Activated CD8-positive, alpha-beta memory T cell treated with anti-CD3 and anti-CD28 coated beads, Interleukin-2, amount 50 U/mL, for 4 hours (primary cell): ENCODE results near the gene CCDC28B.
A peak's percentile ranks its signal among the peaks of the same experiment; 100 is the strongest.
"Not testable (repeated sequence)": the region's sequence is repeated elsewhere in the genome, so short reads cannot be mapped to it uniquely, and the experiment has no call there.

Experiments used
- DNase-seq: peaks from one replicate; pipeline ENCODE4 v3.0.0-alpha.2; 2020

CCDC28B gene

DNA sequence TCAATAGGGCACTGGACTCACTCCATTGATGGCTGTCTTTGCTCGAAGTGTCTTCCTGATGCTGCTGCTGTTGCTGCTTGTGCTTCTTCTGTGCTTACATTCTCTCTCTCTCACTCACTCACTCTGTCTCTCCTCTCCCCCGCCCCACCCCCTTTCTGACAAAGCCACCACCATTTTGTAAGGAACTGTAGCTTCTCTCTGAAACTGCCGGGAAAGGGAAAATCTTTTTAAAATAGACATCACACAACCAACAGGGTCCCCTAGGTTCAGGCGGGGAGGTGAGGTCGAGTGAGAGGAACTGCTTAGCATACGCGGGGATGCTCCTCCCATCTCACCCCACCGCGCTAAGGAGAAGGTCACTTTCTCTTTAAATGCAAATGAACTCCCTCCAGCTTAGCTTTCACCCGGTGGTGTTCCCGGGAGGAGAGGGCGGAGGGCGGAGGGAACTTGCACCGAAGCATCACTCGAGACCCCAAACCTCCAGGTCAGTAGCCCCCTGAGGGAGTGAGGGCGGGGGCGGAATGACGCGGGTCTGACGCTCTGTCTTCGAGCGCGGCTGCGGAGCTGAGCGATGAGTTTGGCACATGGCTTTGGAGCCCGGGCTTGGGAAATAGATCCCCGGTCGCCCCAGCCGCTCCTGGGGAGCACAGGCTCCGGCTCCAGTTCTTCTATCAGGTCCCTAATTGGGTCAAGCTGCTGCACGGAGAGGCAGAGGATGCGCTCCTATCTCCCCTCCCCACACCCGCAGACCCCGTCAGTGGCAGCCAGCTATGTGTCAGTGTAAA lies at the start of gene CCDC28B:
TSS of gene CCDC28B (plus strand) at position 370 of the 785 bp plus-strand sequence. CDS start 1,341 bp downstream, outside the sequence.
- peak; percentile 64 for DNase-seq

DNA sequence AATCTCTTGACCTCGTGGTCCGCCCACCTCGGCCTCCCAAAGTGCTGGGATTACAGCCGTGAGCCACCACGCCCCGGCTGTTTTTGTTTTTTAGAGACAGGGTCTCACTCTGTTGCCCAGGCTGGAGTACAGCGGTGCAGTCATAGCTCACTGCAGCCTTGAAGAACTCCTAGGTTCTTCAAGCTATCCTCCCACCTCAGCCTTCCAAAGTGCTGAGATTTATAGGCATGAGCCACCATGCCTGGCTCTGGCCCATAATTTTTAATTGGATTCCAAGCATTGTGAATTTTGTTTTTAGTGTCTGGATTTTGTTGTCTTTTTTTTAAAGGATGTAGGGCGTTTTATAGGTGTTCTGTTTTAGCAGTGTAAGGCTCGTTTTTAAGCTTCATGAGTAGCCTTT lies 49.5 kb upstream of the CCDC28B start:
- no peak for DNase-seq

DNA sequence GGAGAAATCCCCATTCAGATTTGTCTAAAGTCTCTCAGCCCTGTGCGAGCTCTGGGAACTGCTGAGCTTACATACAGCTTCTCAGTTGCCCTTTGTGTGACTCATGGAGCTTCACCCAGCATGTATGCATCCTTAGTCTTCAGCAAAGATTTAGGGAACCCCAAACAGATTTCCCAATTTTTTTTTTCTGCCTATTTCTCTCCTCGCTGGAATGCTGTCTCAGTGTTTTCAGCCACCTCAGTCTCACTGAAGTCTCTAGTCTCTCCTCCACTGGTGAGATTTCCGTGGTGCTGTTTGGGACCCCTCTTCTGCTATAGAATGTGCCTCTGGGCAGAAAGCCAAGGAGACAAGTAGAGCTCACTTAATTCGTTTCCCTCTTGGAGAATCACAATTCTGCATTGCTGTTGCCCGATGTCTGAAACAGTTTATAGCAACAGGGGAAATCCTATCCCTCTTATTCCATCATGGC lies 49.0 kb upstream of the CCDC28B start:
- DNase-seq: no peak

DNA sequence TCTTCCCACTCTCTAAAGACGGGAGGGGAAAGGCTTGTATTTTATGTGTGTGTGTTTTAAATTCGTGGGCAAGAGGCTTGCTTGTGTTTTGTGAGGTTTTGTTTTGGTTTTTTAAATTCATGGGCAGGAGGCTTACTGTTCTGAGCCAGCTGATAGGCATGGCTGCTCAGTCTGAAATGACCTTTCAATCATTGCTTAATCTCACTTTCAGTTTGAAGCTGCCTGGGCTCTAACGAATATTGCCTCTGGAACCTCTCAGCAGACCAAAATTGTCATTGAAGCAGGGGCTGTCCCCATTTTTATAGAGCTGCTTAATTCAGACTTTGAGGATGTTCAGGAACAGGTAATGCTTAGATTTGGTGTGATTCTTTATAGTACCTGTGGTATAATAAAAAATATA lies 41.2 kb upstream of the CCDC28B start:
- no peak for DNase-seq

DNA sequence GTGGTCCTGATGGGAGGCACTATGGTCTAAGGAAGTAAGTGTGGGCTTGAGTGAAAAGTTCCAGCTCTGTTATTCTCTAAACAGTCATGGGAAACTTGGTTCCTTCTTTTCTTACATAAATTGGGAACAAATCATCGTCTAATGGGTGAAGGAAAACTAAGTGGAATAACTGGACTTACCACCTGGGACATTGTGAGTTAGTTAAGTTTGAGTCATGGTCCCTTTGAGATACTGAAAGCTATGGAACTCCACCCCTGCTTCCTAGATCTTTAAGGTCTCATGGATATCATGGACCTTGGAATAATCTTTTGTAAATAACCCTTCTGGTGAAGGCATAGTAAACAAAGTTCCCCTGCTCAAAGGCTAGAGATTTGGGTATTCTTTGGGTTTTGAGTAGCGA lies 37.0 kb upstream of the CCDC28B start:
- DNase-seq: no peak

DNA sequence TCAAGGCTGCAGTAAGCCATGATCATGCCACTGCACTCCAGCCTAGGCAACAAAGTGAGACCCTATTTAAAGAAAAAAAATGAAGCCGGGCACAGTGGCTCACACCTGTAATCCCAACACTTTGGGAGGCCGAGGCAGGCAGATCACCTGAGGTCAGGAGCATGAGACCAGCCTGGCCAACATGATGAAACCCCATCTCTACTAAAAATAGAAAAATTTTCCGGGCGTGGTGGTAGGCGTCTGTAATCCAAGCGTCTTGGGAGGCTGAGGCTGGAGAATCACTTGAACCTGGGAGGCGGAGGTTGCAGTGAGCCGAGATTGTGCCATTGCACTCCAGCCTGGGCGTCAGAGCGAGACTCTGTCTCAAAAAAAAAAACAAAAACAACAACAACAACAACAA lies 34.8 kb upstream of the CCDC28B start:
- DNase-seq: not testable (repeated sequence)

DNA sequence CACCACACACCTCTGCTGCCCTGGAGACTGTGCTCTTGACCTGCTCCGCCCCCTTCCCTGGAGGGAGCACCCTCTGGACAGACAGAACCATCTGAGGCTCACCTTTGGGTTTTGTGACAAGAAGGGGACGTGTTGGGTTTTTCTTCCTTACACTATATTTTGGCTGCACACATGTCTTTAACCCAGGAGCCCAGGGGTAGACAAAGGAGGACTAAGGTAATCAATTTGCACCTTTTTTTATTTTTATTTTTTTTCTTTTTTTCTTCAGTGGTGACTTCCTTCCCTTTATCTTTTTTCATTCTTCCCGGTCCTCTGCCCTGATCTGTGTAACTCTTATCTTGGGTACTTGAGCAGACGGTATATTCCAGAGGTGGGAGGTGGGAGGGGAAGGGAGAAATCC lies 29.4 kb upstream of the CCDC28B start:
- DNase-seq: no peak

DNA sequence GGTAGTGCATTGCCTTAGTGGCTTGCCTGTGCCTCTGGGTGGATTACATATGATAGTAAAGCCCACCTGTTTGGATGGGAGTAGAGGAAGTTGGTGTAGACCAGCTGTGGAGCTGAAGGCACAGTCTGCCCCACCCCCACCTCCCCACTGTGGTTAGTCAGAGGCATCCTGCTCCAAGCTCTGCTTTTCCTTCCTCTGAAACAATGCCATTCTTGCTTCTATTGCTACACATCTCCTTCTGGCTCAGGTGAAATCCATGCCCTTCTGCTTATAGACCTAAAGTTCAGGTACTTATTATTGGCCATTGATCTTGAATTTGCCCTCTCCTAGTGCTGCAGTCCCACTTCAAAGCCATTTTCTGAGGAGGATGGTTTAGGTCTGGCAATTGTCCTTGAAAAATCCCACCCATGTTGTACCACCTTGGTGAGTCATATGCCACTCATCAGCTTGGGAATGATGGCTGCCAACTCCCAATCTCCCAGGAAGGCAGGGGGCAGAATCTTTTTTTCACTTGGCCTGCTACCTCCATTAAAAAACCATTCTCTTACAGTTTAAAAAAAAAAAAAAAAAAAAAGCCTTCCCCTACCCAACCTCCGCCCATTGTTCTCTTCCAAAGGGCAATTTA lies 27.7 kb upstream of the CCDC28B start:
- no peak for DNase-seq

DNA sequence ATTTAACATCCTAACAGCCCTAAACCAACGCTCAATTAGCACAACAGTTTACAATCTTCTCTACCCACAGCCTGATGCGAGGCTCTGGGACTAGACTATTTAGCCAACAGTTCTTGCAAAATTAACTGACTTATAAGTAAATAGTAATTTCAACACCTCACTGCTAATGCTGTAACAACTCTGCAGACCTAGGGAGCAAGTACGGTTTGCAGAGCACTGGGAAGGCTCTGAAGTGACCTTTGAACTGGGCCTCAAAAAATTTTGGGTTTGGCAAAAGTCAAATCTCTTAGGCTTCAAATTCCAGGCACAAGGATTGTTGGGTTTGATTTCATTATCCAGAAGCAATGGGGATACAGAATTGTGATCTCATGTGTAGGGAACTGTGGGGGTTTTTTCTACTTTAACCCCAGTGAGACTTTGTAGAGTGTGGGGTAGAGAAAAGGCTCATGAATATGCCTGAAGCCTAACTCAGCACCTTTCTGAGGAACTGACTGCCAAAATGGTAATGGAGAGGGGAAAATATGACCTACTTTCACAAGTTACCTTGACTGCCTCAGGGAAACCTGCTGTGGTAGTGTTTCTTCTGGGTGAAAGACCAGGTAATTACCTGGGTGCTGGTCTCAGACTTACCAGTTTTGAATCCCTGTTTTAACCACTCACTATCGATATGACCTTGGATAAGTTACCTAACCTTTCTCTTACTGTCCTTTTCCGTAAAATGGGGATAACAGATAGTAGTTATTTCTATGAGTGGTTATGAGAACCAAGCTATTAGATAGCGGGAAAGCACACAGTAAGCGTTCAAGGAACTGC lies 21.8 kb upstream of the CCDC28B start:
- no peak for DNase-seq

DNA sequence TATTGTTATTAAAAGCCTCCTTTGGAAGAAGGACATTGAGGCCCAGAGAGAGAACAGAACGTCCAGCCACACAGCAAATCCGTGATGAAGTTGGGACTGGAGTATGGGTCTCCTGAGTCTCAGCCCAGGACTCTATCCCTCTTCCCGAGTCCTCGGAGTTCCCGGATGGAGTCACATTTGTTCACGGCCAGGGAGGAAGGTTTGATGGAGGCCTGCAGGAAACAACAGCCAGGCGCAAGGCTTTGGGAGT lies 21.3 kb upstream of the CCDC28B start:
- DNase-seq: no peak

DNA sequence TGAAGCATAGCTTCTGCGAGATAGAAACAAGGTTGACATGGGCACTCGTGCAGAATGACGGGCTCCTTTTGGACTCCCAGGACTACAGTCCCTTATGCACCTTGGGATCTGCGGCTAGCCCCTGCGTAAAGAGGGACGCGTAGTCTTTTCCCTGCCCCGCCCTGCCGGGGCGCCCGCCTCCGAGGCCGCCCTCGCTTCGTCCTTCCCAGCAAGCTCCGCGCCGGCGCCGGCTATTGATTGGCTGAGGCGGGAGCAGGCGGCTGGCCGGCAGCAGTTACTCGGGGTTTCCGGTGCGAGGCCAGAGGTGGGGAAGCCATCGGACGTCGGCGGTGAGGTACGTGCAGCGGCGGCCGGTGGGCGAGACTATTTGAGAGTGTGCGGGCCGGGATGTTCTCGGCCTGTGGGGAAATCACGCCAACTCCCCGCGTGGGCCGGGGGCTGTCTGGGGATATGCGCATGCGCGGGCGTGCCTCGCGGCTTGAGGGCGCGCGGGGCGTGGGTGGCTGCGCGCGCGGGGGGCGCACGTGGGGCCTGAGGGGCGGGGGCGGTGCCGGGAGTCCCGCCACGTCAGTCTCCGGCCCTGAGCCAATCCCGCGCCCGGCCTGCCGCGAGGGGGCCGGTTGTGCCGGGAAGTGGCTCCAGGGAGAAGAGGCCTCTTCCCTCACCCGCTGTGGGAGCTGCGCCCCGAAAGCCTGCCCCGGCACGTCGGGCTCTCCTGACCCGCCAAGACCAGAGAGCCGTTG lies 20.8 kb upstream of the CCDC28B start, which contains the start of gene TXLNA:
TSS of gene TXLNA (plus strand) at position 233 of the 743 bp plus-strand sequence. CDS start 671 bp downstream, outside the sequence.
- peak; percentile 91 for DNase-seq

DNA sequence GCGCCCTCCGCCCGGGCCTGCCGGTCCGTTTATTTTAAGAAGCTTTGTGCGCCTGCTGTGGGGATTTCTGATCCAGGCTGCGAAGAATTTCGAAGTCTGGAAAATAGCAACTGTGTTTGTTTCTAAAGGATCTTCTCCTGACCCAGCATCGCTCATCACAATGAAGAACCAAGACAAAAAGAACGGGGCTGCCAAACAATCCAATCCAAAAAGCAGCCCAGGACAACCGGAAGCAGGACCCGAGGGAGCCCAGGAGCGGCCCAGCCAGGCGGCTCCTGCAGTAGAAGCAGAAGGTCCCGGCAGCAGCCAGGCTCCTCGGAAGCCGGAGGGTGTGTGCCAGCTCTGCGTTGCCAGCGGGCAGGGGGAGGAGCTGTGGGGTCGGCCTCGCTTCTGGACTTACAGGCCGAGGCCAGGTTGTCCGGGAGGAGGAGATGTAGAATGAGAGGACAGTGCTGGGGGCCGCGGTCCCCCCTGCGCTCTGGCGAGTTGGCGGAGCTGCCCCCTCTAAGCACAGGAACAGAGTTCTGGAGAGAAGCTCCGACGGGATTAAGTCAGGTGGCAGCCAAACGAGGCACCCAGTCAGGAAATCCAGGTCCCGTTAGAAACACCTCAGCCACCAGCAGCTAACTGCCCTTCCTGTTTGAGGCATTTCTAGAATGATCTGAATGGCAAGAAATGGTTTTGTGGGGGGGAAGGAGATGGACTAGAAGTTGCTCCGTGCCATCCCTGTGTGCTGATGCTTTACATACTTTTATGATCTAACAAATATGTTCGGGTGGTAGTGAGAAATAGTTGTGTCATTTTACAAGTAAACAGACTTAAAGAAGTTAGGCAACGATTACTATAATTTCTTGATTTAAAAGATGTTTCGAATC lies 20.0 kb upstream of the CCDC28B start:
- peak; percentile 36 for DNase-seq

DNA sequence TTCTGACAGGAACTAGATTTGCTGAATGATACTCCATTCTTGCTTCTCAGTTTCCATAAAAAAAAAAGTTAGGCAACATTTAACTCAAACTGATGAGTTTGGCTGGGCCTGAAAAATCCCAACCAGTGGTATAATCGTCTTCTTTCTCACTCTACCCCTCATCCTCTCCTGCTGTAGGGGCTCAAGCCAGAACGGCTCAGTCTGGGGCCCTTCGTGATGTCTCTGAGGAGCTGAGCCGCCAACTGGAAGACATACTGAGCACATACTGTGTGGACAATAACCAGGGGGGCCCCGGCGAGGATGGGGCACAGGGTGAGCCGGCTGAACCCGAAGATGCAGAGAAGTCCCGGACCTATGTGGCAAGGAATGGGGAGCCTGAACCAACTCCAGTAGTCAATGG lies 19.3 kb upstream of the CCDC28B start:
- no peak for DNase-seq

DNA sequence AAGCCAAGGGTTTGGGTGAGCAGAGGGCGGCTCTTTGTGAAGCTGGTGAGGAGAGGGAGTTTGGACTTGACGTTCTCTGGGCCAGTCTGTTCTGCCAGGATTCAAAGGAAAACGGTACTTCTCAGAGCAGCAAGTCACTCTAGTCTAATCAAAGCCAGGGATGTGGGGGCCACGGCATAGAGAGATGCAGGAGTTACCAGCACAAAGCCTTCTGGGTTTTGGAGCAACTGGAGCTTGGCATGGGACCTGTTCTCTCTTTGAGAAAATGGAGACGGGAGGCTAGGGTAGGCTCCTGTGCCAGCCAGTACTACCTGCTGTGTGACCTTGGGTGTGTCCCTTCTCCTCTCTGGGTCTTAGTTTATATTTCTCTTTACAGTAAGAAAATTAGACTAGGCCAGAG lies 18.8 kb upstream of the CCDC28B start:
- no peak for DNase-seq

DNA sequence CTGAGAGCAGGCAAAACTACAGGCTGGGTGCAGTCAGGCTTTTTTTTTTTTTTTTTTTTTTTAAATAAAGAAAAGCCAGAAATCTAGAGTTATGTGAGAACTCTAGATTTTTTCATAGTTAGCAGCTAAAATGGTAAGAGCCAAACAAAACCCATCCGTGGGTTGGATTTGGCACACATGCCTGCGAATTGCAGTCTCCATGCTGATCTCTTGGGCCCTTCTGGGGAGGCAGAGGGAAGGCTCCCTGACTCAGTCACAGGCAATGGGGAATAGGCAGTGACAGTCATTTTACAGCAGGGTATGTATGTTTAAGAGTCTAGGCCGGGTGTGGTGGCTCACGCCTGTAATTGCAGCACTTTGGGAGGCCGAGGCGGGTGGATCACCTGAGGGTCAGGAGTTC lies 18.3 kb upstream of the CCDC28B start:
- no peak for DNase-seq

DNA sequence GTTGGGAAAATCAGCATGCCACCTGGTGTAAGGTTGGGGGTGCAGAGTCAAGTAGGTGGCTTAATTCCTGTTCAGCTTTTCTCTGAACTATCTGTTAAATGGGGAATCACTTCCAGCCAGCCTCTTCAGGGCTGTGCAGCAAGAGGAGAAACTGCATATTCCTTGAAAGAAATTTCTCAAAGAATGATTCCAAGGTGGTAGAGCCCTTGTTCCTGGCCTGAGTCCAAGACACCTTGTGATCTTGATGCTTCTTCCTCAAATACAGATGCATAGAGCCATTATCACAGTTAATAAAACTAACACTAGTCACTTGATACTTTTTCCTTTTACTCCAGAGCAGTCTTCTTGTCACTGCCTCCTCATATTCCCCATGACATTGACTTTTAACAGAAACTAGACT lies 15.7 kb upstream of the CCDC28B start:
- no peak for DNase-seq

DNA sequence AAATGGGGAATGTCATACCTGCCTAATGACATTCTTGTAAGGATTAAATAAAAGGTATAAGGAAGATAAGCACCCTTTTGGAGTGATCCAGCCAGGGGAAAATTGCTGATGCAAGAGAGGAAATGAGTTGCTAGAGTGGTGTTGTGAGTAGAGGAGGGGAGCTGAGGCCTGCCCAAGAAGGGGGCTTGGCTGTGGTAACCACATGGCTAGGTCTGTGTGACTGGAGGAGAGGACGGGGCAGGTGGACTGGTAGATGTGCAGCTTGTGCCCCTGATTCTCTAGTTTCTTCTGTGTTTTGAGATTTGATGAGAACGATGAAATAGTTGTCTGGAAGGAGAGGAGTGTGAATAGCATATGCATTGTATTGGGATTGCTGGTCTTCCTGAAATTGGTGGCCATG lies 14.3 kb upstream of the CCDC28B start:
- DNase-seq: no peak

DNA sequence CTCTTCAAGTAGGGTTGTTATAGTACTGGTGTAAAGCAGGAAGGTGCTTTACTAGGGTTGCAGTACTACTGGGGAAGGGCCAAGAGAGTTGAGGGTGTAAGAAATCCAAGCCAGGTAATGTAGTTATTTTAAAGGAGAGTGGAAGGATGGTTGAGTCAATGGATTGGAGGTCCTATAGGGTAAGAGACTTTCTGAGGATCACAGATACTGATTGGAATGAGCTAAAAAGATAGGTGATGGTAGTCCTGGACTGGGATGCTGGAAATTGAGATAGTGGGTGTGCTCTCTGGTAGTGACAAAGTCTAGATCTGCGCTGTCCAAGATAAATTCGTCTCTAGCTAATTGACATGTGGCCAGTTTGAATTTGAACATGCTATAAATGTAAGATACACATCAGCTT lies 13.9 kb upstream of the CCDC28B start:
- no peak for DNase-seq

DNA sequence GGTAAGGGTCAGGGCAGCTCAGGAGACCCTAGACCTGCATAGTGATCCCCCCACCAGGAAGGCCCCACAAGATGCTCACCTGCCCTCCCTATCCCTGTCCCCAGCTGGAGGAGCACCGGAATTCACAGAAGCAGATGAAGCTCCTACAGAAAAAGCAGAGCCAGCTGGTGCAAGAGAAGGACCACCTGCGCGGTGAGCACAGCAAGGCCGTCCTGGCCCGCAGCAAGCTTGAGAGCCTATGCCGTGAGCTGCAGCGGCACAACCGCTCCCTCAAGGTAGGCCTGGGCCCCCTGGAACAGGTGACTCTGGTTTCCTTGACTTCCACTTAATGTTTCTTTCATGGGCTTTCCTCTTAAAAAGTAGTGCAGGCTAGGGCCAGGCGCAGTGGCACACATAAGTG lies 12.5 kb upstream of the CCDC28B start:
- DNase-seq: no peak

DNA sequence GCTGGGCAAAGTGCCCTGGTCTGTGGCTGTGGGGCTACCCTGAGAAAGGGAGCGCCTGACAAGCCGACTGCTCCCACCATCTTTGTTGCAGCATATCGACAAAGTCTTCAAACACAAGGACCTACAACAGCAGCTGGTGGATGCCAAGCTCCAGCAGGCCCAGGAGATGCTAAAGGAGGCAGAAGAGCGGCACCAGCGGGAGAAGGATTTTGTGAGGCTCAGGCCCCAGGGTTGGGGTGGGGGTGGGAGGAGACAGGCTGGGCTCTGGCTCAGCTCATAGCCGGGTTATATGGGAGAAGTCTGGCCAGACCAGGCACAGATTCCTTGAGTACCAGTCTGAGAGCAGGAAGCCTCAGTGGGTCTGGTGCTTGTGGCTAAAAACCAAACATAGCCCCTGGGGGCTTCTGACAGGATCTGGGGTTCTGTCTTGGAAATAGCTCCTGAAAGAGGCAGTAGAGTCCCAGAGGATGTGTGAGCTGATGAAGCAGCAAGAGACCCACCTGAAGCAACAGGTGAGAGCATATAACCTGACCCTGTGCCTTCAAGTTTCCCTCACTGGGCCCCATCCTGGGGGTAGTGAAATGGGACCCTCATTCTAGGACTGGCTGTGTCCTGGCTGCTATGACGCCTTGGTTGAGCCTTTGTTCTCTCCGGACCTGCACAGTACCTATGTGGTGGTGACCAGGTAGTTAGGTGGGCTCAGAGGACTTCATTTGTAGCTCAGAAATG lies 8.0 kb upstream of the CCDC28B start:
- no peak for DNase-seq

DNA sequence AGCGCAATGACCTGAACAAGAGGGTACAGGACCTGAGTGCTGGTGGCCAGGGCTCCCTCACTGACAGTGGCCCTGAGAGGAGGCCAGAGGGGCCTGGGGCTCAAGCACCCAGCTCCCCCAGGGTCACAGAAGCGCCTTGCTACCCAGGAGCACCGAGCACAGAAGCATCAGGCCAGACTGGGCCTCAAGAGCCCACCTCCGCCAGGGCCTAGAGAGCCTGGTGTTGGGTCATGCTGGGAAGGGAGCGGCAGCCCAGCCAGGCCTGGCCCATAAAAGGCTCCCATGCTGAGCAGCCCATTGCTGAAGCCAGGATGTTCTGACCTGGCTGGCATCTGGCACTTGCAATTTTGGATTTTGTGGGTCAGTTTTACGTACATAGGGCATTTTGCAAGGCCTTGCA lies 5.4 kb upstream of the CCDC28B start:
- DNase-seq: no peak
